Natural killer cell (primary cell): ENCODE data around the gene AVPR2. TPM values are rescaled to one million over a fixed set of nuclear protein-coding genes. Genes with fewer than 3 reads are reported as not detected.

Source experiments
- ATAC-seq, 3 donors: fragments of 150-1000 bp in 2 of 3; fragments of 200-7000 bp in 1 of 3; cut with Tn5 transposase; 1 replicate in 1 of 3; 2 replicates in 2 of 3; pipeline ENCODE4 v1.10.0; 2021; ENCODE audit warnings: mild to moderate bottlenecking in 2 of 3, moderate library complexity in 2 of 3
- DNase-seq, 2 donors: peaks; one replicate each; pipeline versions ENCODE4 v3.0.0 to v3.0.0-alpha.2; 2013 to 2021; ENCODE audit warnings: mixed read lengths in 1 of 2
- H3K27ac ChIP-seq: one replicate; pipeline ENCODE4 v1.5.1; 2013; ENCODE audit warnings: mild to moderate bottlenecking, low read length
- H3K27me3 ChIP-seq: one replicate; pipeline ENCODE4 v1.6.1; 2013; ENCODE audit warnings: low read length; ENCODE audit not compliant: control insufficient read depth, insufficient read depth
- H3K36me3 ChIP-seq: one replicate; pipeline ENCODE4 v1.6.1; 2013; ENCODE audit warnings: low read length; ENCODE audit not compliant: control insufficient read depth, insufficient read depth
- H3K4me1 ChIP-seq: one replicate; pipeline ENCODE4 v1.6.1; 2013; ENCODE audit warnings: low read length; ENCODE audit not compliant: control insufficient read depth, insufficient read depth
- H3K4me3 ChIP-seq: one replicate; pipeline ENCODE4 v1.5.1; 2013; ENCODE audit warnings: low read length
- H3K9me3 ChIP-seq: one replicate; pipeline ENCODE4 v1.6.1; 2013; ENCODE audit warnings: low read length; ENCODE audit not compliant: control insufficient read depth, insufficient read depth
- H3K27ac Mint-ChIP-seq, 2 donors: one replicate each; pipeline ENCODE4 v1.8.0; 2022; ENCODE audit warnings: mild to moderate bottlenecking in 2 of 2, mixed read lengths in 2 of 2, moderate library complexity in 1 of 2
- H3K27me3 Mint-ChIP-seq, 2 donors: one replicate each; pipeline ENCODE4 v1.8.0; 2022; ENCODE audit warnings: low read depth in 2 of 2, mixed read lengths in 2 of 2
- H3K36me3 Mint-ChIP-seq: one replicate; pipeline ENCODE4 v1.8.0; 2022; ENCODE audit warnings: mixed read lengths
- H3K4me1 Mint-ChIP-seq, 2 donors: one replicate each; pipeline ENCODE4 v1.8.0; 2022; ENCODE audit warnings: mixed read lengths in 2 of 2
- H3K4me3 Mint-ChIP-seq: one replicate; pipeline ENCODE4 v1.8.0; 2022; ENCODE audit warnings: mild to moderate bottlenecking, moderate library complexity, mixed read lengths
- H3K9me3 Mint-ChIP-seq, 2 donors: one replicate each; pipeline ENCODE4 v1.8.0; 2022; ENCODE audit warnings: mixed read lengths in 2 of 2
- WGBS: methylation state at CpG from one replicate; pipeline ENCODE4 v1.1.7; 2013; ENCODE audit warnings: missing lambda C conversion rate; ENCODE audit not compliant: insufficient coverage; 5-methylcytosine and 5-hydroxymethylcytosine counted together
- intact Hi-C: fragments of 100-400 bp; cut with micrococcal nuclease; formaldehyde crosslinking; loops from one replicate; pipeline ENCODE4 v1.14.2; 2022
- total RNA-seq, 4 donors: library from RNA; stranded (reverse); fragments of 120-200 nt in 1 of 4; gene quantifications; one replicate each; pipeline versions ENCODE4 v1.2.3 to v1.2.4, GENCODE V29; 2013 to 2022
- TF ChIP-seq, protein P1 (sequence below): fragments of 200-600 bp; IDR thresholded peaks from one replicate; pipeline ENCODE4 v1.8.0; 2022; ENCODE audit warnings: antibody characterized with exemption

Gene AVPR2
- total RNA-seq, 3 donors from 2014 or later (not counting 1 experiment from before 2014, with no cell fraction given) = not detected

DNA sequence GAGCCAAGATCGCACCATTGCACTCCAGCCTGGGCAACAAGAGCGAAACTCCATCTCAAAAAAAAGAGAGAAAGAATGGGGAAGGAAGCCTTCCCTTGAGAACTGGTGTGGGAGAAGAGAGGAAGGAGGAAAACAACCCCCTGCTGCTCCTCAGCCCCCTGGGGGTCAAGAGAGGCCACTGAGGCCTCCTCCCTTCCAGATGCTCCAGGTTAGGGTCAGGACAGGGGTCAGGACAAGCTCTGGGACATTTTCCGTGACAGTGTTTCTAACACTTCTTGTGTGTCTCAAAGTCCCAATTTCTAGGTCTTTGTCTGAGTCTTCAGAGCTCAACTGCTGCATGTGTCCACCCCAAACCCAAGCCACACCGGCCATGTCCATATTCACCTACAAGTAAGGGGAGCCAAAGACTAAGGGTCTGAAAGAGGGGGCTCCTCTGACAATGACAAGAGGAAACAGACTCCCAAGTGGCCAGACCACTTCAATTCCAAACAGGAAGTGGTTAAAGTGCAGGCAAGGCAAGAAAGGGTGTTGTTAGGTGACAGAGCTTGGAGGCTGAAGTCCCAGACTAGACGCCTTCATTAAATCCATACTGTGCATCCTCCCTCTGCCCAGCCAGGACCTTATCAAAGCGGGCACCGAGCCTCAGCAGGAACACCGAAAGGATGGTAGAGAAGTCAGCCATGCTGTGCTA is 26.8 kb upstream of the AVPR2 start:
- Histone ChIP-seq H3K9me3 (no peaks in the 10 kb centered on the region), H3K27ac (no peak overlapping the region), H3K4me3 (no peak overlapping the region), H3K27me3 (peaks cover 5% of the 10 kb centered on the region), H3K36me3 (no peaks in the 10 kb centered on the region), H3K4me1 (peaks cover 9% of the 10 kb centered on the region)
- Mint-ChIP-seq H3K36me3 (no peaks in the 10 kb centered on the region), H3K4me1 (peaks cover 0 to 16% of the 10 kb centered on the region in 2 donors), H3K4me3 (no peak overlapping the region), H3K27me3 (peaks cover 22 to 27% of the 10 kb centered on the region in 2 donors), H3K27ac (no peak overlapping the region), H3K9me3 (no peaks in the 10 kb centered on the region)
- 70% methylated on average over 7 of the region's 8 CpGs for WGBS
- TF ChIP-seq, protein P1, sequence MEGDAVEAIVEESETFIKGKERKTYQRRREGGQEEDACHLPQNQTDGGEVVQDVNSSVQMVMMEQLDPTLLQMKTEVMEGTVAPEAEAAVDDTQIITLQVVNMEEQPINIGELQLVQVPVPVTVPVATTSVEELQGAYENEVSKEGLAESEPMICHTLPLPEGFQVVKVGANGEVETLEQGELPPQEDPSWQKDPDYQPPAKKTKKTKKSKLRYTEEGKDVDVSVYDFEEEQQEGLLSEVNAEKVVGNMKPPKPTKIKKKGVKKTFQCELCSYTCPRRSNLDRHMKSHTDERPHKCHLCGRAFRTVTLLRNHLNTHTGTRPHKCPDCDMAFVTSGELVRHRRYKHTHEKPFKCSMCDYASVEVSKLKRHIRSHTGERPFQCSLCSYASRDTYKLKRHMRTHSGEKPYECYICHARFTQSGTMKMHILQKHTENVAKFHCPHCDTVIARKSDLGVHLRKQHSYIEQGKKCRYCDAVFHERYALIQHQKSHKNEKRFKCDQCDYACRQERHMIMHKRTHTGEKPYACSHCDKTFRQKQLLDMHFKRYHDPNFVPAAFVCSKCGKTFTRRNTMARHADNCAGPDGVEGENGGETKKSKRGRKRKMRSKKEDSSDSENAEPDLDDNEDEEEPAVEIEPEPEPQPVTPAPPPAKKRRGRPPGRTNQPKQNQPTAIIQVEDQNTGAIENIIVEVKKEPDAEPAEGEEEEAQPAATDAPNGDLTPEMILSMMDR = no peak
- ATAC-seq (no peak), DNase-seq (no peak)
- intact Hi-C loops = no loop called here

DNA sequence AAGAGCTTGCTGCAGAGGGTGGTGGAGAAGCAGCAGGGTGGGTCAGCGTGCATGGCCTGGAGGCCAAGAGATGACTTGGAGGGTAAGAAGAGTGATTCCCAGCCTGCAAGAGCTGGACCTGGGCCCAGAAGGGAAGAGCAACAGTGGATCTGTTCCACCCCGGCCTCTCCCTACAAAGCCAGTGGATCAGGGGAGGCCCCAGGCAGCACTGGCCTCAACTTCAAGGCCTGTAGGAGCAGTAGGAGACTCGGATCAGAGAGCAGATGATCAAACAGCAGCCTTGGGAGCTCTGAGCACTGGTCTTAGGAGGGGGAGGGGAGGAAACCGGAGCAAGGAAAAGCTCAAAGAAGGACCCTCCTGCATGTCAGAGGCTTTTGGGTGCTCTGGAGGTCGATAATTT is 26.1 kb upstream of the AVPR2 start:
- Mint-ChIP-seq H3K36me3 (no peaks in the 10 kb centered on the region), H3K27me3 (peaks cover 22 to 26% of the 10 kb centered on the region in 2 donors), H3K9me3 (no peaks in the 10 kb centered on the region), H3K4me1 (peaks cover 0 to 16% of the 10 kb centered on the region in 2 donors), H3K27ac (no peak overlapping the region), H3K4me3 (no peak overlapping the region)
- Histone ChIP-seq H3K27ac (no peak overlapping the region), H3K4me3 (no peak overlapping the region), H3K4me1 (peaks cover 9% of the 10 kb centered on the region), H3K9me3 (no peaks in the 10 kb centered on the region), H3K27me3 (peaks cover 5% of the 10 kb centered on the region), H3K36me3 (no peaks in the 10 kb centered on the region)
- intact Hi-C loops = no loop called here
- no peak for ATAC-seq
- WGBS = 57% methylated on average over 4 of the region's 5 CpGs
- DNase-seq = no peak
- TF ChIP-seq, protein P1 = no peak

DNA sequence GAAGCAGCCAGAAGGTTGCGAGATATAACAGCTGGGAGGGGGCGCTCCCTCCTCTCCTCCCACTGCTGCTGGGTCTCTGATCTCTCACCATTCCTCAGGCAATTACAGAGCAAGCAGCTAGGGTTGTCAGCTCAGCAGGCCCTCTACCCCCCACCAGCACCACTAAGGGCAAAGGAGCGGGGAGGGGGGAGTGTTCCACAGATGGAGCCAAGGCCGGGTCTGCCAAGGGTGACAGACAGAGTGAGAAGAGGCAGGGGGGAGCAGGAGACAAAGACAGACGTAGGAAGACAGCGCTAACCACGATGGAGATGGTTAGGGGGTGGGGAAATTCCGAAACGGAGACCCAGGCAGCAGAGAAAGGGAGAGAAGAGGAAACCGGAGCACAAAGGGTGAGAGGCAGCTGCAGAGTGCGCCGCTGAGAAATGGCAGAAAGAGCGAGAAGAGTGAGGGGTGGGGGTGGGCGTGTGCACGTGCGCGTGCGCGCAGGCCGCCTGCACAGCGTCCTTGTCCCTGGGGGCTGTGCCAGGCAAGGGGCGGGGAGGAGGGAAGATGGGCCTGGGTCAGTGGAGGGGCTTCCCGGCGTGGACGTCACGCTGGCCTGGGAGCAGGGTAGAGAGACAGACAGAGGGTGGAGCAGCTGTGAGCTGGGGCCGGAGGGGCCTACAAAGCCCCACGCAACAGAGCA is 25.4 kb upstream of the AVPR2 start:
- H3K9me3 Mint-ChIP-seq = no peaks in the 10 kb centered on the region
- no peak overlapping the region for H3K27ac Mint-ChIP-seq
- H3K4me3 Mint-ChIP-seq = no peak overlapping the region
- H3K36me3 ChIP-seq = no peaks in the 10 kb centered on the region
- 8% methylated on average over 26 of the region's 28 CpGs for WGBS
- H3K36me3 Mint-ChIP-seq = no peaks in the 10 kb centered on the region
- DNase-seq (peak in 1 of 2 donors; percentile 54), ATAC-seq (peak in 2 of 3 donors; percentile 54 to 67)
- H3K27ac ChIP-seq = no peak overlapping the region
- peaks cover 5% of the 10 kb centered on the region for H3K27me3 ChIP-seq
- H3K4me3 ChIP-seq = no peak overlapping the region
- TF ChIP-seq, protein P1 = no peak
- H3K9me3 ChIP-seq = no peaks in the 10 kb centered on the region
- intact Hi-C loops = no loop called here
- H3K4me1 Mint-ChIP-seq = peaks cover 0 to 16% of the 10 kb centered on the region in 2 donors
- H3K4me1 ChIP-seq = peaks cover 9% of the 10 kb centered on the region
- H3K27me3 Mint-ChIP-seq = peaks cover 26 to 28% of the 10 kb centered on the region in 2 donors
